Psoas muscle (tissue), 8 donors: ENCODE data around the gene NAV2. TPM values are rescaled to one million over a fixed set of nuclear protein-coding genes. Genes with fewer than 3 reads are reported as not detected.

ENCODE experiments used
- ATAC-seq, 4 donors: fragments of 200-7000 bp; cut with Tn5 transposase; one replicate each; pipeline ENCODE4 v1.9.1; 2020; ENCODE audit warnings: moderate library complexity in 3 of 4, mild to moderate bottlenecking in 2 of 4
- DNase-seq, 2 donors: peaks; one replicate each; pipeline ENCODE4 v3.0.0-alpha.2; 2020
- H3K27ac ChIP-seq: fragments of 200-600 bp; one replicate; pipeline ENCODE4 v1.8.0; 2022
- H3K27me3 ChIP-seq, 3 donors: fragments of 200-600 bp in 1 of 3; one replicate each; pipeline versions ENCODE4 v1.6.1 to v1.8.0; 2013 to 2022; ENCODE audit warnings: low read length in 2 of 3, mild to moderate bottlenecking in 2 of 3, moderate library complexity in 1 of 3; ENCODE audit not compliant: insufficient read depth in 3 of 3
- H3K36me3 ChIP-seq, 2 donors: fragments of 200-600 bp in 1 of 2; one replicate each; pipeline versions ENCODE4 v1.6.1 to v1.8.0; 2013 to 2022; ENCODE audit warnings: low read depth in 1 of 2, mild to moderate bottlenecking in 1 of 2, moderate library complexity in 1 of 2; ENCODE audit not compliant: insufficient read depth in 1 of 2
- H3K4me1 ChIP-seq: fragments of 200-600 bp; one replicate; pipeline ENCODE4 v1.8.0; 2022
- H3K4me3 ChIP-seq: fragments of 200-600 bp; one replicate; pipeline ENCODE4 v1.8.0; 2022; ENCODE audit warnings: mild to moderate bottlenecking
- H3K9me3 ChIP-seq: fragments of 200-600 bp; one replicate; pipeline ENCODE4 v1.8.0; 2022
- CTCF ChIP-seq: fragments of 200-600 bp; IDR thresholded peaks from one replicate; pipeline ENCODE4 v1.8.0; 2022; ENCODE audit warnings: antibody characterized with exemption
- WGBS, 3 donors: extraction: QIAGEN DNeasy Blood & Tissue Kit; methylation state at CpG; one replicate each; pipeline versions ENCODE4 v1.1.6 to v1.1.7; 2013; 5-methylcytosine and 5-hydroxymethylcytosine counted together
- intact Hi-C, 2 donors: fragments of 100-400 bp; cut with DNase I; formaldehyde crosslinking; loops; one replicate each; pipeline versions ENCODE4 v1.11.0 to v1.14.2; 2022
- polyA plus RNA-seq, 3 donors: library from polyadenylated mRNA; stranded (reverse); fragments of 200-250 nt; gene quantifications; one replicate each; pipeline ENCODE4 v1.2.3, GENCODE V29; 2013
- total RNA-seq, 4 donors: library from RNA; stranded (reverse); fragmentation: NEBNext Ultra II Directional in 2 of 4; extraction: Animal tissue kit (Norgen Biotek cat#: 25700) in 2 of 4; gene quantifications; one replicate each; pipeline versions ENCODE4 v1.2.1 to v1.2.4, GENCODE V29; 2021 to 2023
- donor health status: healthy with polysubstance abuse.
- donor health status: DM: no; HTN: no; CAD: no; lungs with moderate emphysema.
- donor health status: Bipolar disorder and iron deficiency.
- donor health status: healthy.
- donor health status: DM: yes; HTN: yes; CAD: no.
- donor health status: DM: no; HTN: no; CAD: no.
- donor health status: DM: no; HTN: no; CAD: no.
- donor health status: DM: yes; HTN: yes; CAD: no.

Gene NAV2
- total and polyA plus RNA-seq, 7 donors = 0.68 to 21.8 (median 2.9) TPM

- intact Hi-C loops = no loop called here
- no peak for DNase-seq
- Histone ChIP-seq H3K27ac (no peak overlapping the region), H3K27me3 (no peaks in the 10 kb centered on the region), H3K9me3 (no peaks in the 10 kb centered on the region), H3K4me3 (no peak overlapping the region), H3K4me1 (no peaks in the 10 kb centered on the region), H3K36me3 (peaks cover 3 to 21% of the 10 kb centered on the region in 2 donors)
- no peak for TF ChIP-seq CTCF
- no peak for ATAC-seq
- 78 to 84% (median 79%) methylated on average over 5 of the region's 5 CpGs for WGBS, 3 donors
Measured at GRCh38 chr11:20066013-20066782, 353.6 kb downstream of the NAV2 start.

- 98 to 100% (median 98%) methylated on average over 3 of the region's 3 CpGs for WGBS, 3 donors
- Histone ChIP-seq H3K36me3 (peaks cover 3 to 21% of the 10 kb centered on the region in 2 donors), H3K9me3 (no peaks in the 10 kb centered on the region), H3K27ac (no peak overlapping the region), H3K27me3 (no peaks in the 10 kb centered on the region), H3K4me3 (no peak overlapping the region), H3K4me1 (no peaks in the 10 kb centered on the region)
- no peak for ATAC-seq
- no peak for DNase-seq
- intact Hi-C loops = no loop called here
- TF ChIP-seq CTCF = no peak
Measured at GRCh38 chr11:20066783-20067156, 354.1 kb downstream of the NAV2 start.

GRCh38 chr11:20067665-20068064, 355.0 kb downstream of the NAV2 start:
- intact Hi-C loops = no loop called here
- H3K27ac ChIP-seq = no peak overlapping the region
- no peaks in the 10 kb centered on the region for H3K4me1 ChIP-seq
- ATAC-seq (no peak), DNase-seq (no peak)
- H3K36me3 ChIP-seq = peaks cover 3 to 21% of the 10 kb centered on the region in 2 donors
- H3K27me3 ChIP-seq = no peaks in the 10 kb centered on the region
- no peaks in the 10 kb centered on the region for H3K9me3 ChIP-seq
- no peak for TF ChIP-seq CTCF
- WGBS, 3 donors = 87 to 90% (median 90%) methylated on average over 2 of the region's 2 CpGs
- H3K4me3 ChIP-seq = no peak overlapping the region

DNA sequence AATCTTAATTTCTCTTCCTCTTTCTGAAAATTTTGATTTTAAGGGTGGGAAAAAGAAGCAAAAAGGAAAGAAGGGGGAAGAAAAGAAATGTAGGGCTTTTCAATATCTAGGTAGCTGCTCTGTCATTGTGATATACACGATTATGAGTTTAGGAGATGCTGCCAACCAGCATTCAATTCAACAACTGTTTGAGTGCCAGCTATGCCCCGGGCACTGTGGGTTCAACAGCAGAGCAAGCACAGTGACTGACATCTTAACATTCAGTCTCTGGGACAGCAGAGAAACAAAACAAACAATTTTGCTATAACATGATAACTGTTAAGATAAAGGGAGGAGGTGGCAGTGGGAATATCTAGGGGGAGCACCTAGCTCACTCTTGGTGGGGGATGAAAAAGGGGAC, 356.1 kb downstream of the NAV2 start:
- Histone ChIP-seq H3K4me3 (no peak overlapping the region), H3K27me3 (no peaks in the 10 kb centered on the region), H3K36me3 (peaks cover 3 to 18% of the 10 kb centered on the region in 2 donors), H3K9me3 (no peaks in the 10 kb centered on the region), H3K27ac (no peak overlapping the region), H3K4me1 (no peaks in the 10 kb centered on the region)
- ATAC-seq = no peak
- intact Hi-C loops = no loop called here
- DNase-seq = no peak
- 37 to 73% (median 50%) methylated on average over 2 of the region's 2 CpGs for WGBS, 3 donors
- TF ChIP-seq CTCF = no peak

DNA sequence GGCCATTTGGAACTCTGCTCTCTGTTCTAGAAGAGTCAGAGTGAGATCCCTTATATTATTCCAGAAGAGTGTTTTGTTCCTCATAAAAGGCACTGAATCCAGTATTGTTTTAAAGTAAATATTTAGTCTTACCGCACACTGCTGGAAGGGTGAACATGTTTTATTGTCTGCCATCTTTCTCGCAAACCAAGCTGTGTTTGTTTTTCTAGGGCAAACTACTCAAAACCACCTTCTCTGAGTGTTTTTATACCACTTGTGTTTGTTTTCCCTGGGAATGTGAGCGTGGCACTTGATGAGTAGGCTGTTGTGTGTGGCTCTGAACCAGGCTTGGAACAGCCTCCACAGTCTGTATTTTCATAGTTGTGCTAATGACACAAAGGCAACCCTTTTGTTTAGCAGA, 357.8 kb downstream of the NAV2 start:
- H3K4me3 ChIP-seq = no peak overlapping the region
- intact Hi-C loops = no loop called here
- H3K9me3 ChIP-seq = no peaks in the 10 kb centered on the region
- TF ChIP-seq CTCF = no peak
- no peaks in the 10 kb centered on the region for H3K4me1 ChIP-seq
- no peak overlapping the region for H3K27ac ChIP-seq
- peaks cover 3 to 18% of the 10 kb centered on the region in 2 donors for H3K36me3 ChIP-seq
- ATAC-seq (no peak), DNase-seq (no peak)
- no peaks in the 10 kb centered on the region for H3K27me3 ChIP-seq
- WGBS, 3 donors = 75 to 82% (median 82%) methylated on average over 3 of the region's 3 CpGs
